AML-193 (cell line): ENCODE data around the gene SELENOI.
"Not testable (repeated sequence)": the region's sequence is repeated elsewhere in the genome, so short reads cannot be mapped to it uniquely, and the experiment has no call there.

ENCODE experiments used
- DNase-seq, 2 experiments: peaks; one replicate each; lab custom pipeline; 2025; lab: John Stamatoyannopoulos, UW

SELENOI gene

DNA sequence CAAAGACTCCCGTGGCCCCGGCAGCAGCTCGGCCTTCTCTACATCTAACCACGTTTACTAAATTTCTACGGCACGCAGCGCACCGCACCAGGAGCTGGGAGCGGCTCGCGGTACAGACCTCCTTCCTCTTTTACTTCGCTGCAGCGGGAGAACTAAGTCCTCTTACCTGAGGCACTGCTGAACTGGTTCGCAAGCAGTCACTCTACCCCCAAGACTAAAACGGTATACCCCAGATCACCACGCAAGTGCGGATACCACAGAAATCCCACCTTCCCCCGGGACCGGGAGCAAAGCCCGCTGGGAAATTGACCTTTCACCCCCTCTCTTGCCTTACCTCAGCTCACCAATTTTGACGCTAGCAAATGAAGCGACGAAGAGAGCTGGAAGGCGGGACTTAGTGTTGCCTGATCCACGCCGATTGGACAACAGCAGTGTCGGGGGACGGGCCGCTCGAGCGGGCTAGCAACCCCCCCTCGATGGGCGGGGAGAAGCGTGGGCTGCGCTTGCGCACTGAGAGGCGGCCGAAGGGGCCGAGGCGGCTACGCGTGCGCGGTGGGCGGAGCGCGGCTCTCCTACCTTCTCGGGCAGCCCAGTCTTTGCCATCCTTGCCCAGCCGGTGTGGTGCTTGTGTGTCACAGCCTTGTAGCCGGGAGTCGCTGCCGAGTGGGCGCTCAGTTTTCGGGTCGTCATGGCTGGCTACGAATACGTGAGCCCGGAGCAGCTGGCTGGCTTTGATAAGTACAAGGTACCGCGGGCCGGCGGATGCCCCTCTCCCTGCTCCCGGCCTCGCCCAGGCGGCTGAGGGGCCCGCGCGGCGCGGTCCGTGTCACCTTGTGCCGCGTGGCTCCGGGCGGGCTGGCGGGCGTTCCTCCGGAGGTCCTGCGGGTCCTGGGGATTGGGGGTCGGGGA is at the start of gene SELENOI:
Gene SELENOI, plus strand, starts transcription at position 599 of the 909 bp plus-strand sequence. Its CDS starts 90 bp downstream, at position 689.
- DNase-seq, result peak; percentile 97 to 98

DNA sequence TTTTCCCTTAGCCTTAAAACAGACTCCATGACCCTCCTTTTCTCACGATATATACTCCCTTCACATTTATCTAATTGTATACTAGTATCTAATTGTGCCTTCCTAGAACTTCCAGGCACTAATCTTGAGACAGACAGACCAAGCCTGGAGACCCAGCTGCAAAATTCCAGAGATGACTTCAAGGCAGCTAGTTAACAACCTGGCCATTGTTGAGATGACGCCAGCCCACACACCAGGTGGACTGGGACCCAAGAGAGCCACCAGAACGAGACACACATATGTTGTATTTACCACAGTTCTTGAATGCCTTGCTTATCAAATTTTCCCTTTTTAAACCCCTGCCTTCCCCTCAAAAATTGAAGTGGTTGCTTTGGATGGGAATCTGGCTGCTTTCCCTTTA is 48.9 kb upstream of the SELENOI start:
- no peak for DNase-seq

DNA sequence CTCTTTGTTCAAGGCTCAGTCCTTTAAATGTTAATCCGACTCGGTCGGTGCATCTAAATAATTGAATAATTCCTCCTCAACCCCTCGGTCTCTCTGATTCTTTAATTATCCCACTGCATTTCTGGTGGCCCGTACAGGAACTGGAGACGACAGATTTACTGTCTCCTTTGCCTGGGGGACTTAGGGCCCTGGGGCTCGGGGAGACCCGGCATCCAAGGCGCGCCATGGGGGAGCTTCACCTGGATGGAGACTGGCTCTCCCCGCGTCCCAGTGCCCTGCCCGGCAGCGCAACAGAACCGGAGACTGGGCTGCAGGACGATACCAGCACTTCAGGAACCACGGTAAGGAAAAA is 47.7 kb upstream of the SELENOI start:
- DNase-seq, result no peak

- DNase-seq, result peak; percentile 17 to 23
Measured at GRCh38 chr2:26298638-26299393, 47.1 kb upstream of the SELENOI start.

DNA sequence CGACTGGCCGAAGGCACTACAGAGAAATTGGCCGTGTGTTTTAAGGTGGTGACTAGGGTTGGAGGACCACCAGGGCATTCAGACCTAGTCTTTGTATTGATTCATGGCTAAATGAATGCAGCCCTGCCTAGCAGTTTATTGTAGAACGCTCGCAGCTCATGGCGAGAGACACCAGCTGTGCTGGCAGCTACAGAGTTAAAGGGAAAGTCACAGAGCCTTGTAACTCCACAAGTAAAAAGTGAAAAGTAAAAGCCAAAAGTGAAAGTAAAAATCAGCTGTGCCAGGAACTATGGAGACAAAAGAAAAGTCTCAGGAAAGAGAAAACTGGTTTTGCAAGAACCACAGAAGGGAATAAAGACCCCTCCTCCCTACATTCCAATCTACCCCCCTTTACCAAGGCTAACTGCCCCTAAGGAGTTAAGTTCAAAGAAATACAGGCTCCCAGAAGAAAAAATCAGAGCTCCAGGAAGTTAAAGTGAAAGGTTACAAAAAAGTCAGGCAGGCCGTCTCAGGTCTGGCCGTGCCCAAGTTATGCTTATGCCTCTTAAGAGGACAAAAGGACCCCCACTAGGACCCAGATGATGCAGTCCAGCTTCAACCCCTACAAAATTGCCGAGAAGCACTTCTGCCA is 46.4 kb upstream of the SELENOI start:
- DNase-seq, result peak; percentile 25 to 30

- DNase-seq, result no peak
Measured at GRCh38 chr2:26300234-26300925, 45.6 kb upstream of the SELENOI start.

DNA sequence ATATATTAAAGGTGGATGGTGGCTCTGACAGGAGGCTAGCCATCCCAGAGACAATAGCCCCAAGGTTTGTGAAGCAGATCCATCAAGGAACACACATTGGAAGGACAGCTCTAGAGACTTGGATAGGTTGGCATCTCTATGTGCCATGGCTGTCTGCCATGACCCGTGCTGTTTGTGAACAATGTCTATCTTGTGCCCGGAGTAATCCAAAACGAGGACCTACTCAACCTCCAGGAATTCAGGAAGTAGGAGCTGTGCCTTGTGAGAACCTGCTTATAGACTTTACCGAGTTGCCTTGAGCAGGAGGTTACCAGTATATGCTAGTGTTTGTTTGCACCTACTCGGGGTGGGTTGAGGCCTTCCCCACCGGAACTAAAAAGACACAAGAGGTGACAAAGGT is 43.1 kb upstream of the SELENOI start:
- no peak for DNase-seq

DNA sequence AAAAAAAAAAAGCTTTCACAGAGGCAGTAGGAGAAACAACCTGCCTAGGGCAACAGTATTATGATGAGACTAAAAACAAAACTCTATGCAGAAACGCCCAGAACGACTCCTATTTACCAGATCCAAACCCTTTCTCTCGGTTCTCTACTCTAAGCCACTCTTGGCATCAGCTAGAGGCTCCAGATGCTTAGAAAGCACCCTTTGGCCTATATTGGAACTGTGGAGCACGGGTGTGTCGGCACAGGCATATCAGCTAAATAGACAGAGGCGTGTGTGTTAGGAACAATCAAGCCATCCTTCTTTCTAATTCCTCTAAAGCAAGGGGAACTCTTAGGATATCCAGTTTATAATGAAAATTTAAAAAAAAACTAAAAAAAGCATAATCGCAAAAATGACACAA is 40.8 kb upstream of the SELENOI start:
- DNase-seq, result not testable (repeated sequence)

GRCh38 chr2:26305540-26305939 is 40.4 kb upstream of the SELENOI start:
- DNase-seq, result no peak

DNA sequence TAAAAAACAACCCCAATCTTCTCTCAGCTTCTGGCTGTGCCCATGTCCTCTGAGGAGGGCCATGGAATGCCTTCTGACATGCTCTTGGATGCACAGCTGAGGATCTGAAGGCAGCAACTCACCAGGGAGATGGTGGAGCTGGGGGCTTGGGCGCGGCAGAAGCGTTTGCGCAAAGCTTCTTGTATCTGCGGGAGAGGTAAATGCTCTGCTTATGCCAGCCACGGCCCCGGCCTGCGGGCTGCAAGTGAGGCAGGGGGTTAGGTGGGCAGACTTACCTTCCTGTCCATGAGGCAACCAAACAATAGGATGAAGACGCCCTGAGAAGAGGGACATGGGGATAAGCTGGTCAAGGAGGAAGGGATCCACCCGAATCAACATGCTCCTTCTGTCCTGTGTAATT is 36.0 kb upstream of the SELENOI start:
- no peak for DNase-seq

DNA sequence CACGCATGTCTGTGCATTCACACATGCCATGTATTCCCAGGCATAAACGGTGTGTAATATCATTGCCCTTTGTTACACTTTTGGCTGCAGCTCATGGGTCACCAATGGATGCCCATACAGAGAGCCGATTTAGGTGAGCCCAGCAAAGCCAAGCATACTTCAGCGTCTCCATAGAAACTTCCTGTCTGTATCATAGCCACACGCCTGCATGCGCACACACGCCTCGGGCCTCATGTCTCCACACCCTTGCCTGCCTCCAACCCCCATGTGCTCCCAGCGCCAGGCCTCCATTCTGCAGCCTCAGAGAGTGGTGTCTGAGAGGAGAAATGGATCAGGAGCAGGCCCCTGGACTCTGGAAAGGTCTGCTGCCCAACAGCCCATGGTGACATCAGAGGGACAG is 33.5 kb upstream of the SELENOI start:
- no peak for DNase-seq

DNA sequence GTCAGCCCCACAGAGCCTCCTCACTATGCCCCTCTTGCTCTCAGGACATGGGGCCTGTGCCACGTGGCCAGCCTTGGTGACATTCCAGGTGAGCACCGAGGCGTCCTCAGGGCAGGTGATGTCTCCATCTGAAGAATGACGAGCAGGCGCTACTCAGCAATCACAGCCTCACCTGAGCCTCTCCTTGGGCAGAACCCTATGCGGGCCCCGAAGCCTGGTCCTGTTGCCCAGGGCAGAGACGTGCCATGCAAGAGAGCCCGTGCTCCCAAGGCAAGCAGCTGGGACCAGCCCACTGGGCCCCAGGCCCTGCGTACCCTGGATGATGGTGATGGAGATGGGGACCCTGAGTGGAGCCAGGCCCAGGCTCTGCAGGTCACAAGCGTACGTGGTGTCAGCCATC is 32.5 kb upstream of the SELENOI start:
- DNase-seq, result no peak

DNA sequence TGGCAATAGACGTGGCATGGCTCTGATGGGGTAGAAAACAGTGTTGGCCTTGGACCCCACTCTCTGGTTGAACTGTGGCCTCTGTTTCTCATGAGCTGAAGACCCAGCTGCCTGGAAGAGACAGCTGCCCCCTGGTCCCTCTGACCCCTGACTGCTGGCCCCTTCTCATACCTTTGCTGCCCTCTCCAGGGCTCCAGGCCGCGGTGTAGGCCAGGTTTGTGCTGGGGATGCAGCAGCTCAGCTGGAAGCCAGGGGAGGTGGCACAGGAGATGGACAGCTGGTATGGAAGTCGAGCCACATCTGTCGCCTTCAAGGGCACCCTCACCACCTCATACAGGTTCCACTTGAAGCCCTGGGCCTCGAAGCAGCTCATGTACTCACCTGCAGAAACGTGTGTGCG is 31.7 kb upstream of the SELENOI start:
- DNase-seq, result no peak

DNA sequence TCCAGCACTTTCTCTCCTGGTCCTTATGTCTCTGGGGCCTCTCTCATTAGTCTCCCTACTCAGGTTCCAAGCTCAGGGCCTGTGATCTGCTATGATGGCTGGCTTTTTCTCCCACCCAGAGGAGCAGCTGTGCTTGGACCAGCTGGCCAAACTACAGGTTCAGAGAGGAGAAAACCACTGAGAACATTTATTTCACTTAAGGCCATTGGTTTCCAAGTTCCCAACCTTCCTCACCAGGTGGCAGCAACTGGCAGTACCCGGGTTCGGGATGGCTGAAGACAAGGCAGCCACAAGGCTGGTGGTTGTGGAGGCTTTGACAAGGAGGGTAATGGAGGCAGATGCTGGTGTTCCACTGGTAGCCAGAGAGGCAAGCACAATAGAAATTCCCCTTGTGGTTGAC is 29.9 kb upstream of the SELENOI start:
- DNase-seq, result peak; percentile 16 to 18

DNA sequence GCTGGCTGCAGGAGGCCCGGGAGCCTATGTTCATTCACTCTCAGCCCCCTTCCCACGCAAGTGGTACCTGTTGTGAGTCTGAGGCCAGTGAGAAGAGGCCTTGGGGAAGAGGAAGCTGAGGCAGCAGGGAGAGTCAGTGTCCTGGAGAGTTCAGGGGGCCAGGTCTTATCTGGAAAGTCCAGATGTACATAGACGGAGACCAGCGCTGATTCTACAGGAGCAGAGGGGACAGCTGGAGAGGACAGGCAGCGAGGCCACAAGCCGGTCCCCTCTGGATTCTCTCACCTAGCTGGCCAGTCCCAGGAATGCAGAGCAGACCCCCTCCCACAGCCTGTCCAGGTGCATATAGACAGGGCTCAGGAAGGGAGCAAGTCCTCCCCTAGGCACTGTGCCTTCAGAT is 29.1 kb upstream of the SELENOI start:
- DNase-seq, result no peak

GRCh38 chr2:26317377-26318105 is 28.4 kb upstream of the SELENOI start:
- DNase-seq, result no peak

DNA sequence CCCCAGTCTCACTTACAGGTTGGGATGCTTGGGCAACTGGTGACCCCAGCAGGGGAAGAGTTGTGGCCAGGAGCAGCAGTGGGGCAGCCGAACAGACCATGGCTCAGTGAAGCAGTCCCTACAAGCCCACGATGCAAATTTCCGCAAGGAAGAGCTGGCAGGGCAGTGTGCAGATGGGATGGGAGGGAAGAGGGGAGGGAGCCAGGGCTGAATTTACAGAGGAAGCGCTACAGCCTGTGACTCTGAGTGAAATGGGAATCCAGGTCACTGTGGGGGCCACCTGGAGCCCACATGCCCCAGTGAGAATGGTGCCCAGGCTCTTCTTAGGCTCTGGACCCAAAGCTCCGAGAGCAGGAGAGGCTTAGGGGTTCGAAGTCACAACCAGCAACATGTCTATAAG is 27.0 kb upstream of the SELENOI start:
- no peak for DNase-seq

DNA sequence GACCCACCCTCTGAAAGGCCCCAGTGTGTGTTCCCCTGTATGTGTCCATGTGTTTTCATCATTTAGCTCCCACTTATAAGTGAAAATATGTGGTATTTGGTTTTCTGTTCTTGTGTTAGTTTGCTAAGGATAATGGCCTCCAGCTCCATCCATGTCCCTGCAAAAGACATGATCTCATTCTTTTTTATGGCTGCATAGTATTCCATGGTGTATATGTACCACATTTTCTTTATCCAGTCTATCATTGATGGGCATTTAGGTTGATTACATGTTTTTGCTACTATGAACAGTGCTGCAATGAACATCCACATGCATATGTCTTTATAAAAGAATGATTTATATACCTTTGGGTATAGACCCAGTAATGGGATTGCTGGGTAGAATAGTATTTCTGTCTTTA is 21.5 kb upstream of the SELENOI start:
- DNase-seq, result not testable (repeated sequence)

- DNase-seq, result peak; percentile 25 to 34
Measured at GRCh38 chr2:26324903-26325302, 21.0 kb upstream of the SELENOI start.

DNA sequence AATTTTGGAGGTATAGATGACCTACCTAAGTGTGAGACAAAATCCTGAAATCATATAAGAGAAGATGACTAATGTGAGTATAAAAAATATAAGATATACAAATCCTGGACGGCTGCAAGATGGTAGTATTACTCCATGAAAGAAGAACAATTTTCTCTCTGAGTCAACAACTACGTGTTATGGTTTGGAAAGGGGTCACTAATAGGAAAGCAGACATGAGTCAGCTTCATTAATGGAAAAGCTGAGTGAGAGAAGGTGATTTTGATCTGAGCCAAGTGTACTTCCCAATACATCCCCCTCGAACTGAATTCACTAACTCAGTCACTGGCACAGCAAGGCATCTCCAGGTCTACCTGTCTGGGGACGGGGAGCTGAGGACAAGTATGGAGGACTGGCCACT is 20.1 kb upstream of the SELENOI start:
- DNase-seq, result no peak

DNA sequence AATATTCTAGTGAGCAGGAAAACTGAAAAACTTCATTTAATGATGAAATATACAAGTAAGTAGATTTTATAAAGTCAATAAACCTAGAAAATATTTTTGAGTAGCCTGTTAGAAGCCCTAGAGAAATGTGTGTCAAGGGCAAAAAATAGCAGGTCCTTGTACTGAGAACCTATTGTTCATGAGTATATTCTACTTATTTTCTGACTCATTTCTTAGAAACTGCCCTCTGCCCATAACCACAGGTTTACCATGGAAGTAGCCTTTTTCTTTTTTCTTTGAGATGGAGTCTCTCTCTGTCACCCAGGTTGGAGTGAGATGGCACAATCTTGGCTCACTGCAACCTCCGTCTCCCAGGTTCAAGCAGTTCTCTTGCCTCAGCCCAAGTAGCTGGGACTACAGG is 19.4 kb upstream of the SELENOI start:
- DNase-seq, result no peak
